HepG2 (cell line): ENCODE results near the gene NDE1. TPM values are rescaled to one million over a fixed set of nuclear protein-coding genes. Genes with fewer than 3 reads are reported as not detected.

Experiments used
- ATAC-seq: fragments of 200-7000 bp; cut with Tn5 transposase; 3 replicates; pipeline ENCODE4 v1.9.1; 2020; ENCODE audit warnings: mild to moderate bottlenecking, moderate library complexity
- BruUV-seq: library from RNA; stranded (reverse); fragments of 400-500 nt; replicated peaks from 2 replicates; lab custom pipeline; 2021; lab: Mats Ljungman, UMichigan
- CTCF ChIA-PET: fragments of 300-600 bp; formaldehyde crosslinking; extraction: SDS; loops from one replicate; lab custom pipeline; 2021; ENCODE audit warnings: low total read pairs, inconsistent platforms, low intra/inter-chr PET ratio; lab: Yijun Ruan, JAX
- POLR2A ChIA-PET: fragments of 350-600 bp; sonication (Branson Sonifier 250); formaldehyde crosslinking; loops from one replicate; lab custom pipeline; 2020; ENCODE audit warnings: antibody characterized with exemption, inconsistent platforms; lab: Yijun Ruan, JAX
- DNase-seq: peaks from one replicate; pipeline ENCODE4 v3.0.0-alpha.2; 2015; ENCODE audit warnings: low spot score
- FAIRE-seq: peaks from 3 replicates; lab custom pipeline; 2011; peaks lifted over from hg19 to GRCh38; lab: Jason Lieb, UNC
- H2AFZ ChIP-seq: one replicate; pipeline ENCODE4 v1.6.1; 2011; ENCODE audit warnings: low read length, inconsistent platforms
- H3K27ac ChIP-seq: fragments of 300-600 bp; 3 replicates; pipeline ENCODE4 v1.8.0; 2011; ENCODE audit warnings: mixed run types, mild to moderate bottlenecking, mixed read lengths, low read length, inconsistent platforms; ENCODE audit not compliant: insufficient read depth; ENCODE audit errors: extremely low read length
- H3K27me3 ChIP-seq, 2 experiments: fragments of 200-600 bp in 1 of 2; 2 replicates in 1 of 2; 3 replicates in 1 of 2; pipeline versions ENCODE4 v1.6.0 to v1.8.0; 2011; ENCODE audit warnings: low read length in 2 of 2, mild to moderate bottlenecking in 2 of 2, moderate library complexity in 2 of 2, inconsistent platforms in 1 of 2; ENCODE audit not compliant: insufficient read depth in 2 of 2, control insufficient read depth in 1 of 2
- H3K36me3 ChIP-seq, 2 experiments: fragments of 200-600 bp in 1 of 2; replicated peaks in 1 of 2; 2 replicates in 1 of 2; 3 replicates in 1 of 2; pipeline versions ENCODE4 v1.5.1 to v1.8.0; 2011; ENCODE audit warnings: low read length in 2 of 2, inconsistent platforms in 1 of 2; ENCODE audit not compliant: insufficient read depth in 2 of 2, control insufficient read depth in 1 of 2
- H3K4me1 ChIP-seq: 2 replicates; pipeline ENCODE4 v1.5.1; 2012; ENCODE audit warnings: low read length, inconsistent platforms; ENCODE audit not compliant: insufficient read depth
- H3K4me2 ChIP-seq: 2 replicates; pipeline ENCODE4 v1.6.0; 2011; ENCODE audit warnings: low read depth, low read length, inconsistent platforms
- H3K4me3 ChIP-seq, 3 experiments: fragments of 200-600 bp in 1 of 3; sonication (generic), shearing (Covaris generic) in 1 of 3; replicated peaks in 1 of 3; 2 replicates each; pipeline ENCODE4 v1.5.1; 2011 to 2016; ENCODE audit warnings: low read length in 3 of 3, inconsistent platforms in 2 of 3, low read depth in 2 of 3, mild to moderate bottlenecking in 2 of 3, control low read depth in 1 of 3, mixed read lengths in 1 of 3; ENCODE audit not compliant: insufficient read depth in 1 of 3
- H3K79me2 ChIP-seq: one replicate; pipeline ENCODE4 v1.6.1; 2011; ENCODE audit warnings: low read length, inconsistent platforms; ENCODE audit not compliant: insufficient read depth
- H3K9ac ChIP-seq: 2 replicates; pipeline ENCODE4 v1.6.0; 2011; ENCODE audit warnings: mild to moderate bottlenecking, low read depth, low read length, inconsistent platforms; ENCODE audit not compliant: insufficient read depth
- H3K9me3 ChIP-seq: 2 replicates; pipeline ENCODE4 v1.5.1; 2012; ENCODE audit warnings: mild to moderate bottlenecking, low read length
- H4K20me1 ChIP-seq: 2 replicates; pipeline ENCODE4 v1.6.0; 2011; ENCODE audit warnings: inconsistent platforms, mild to moderate bottlenecking, low read length, moderate library complexity; ENCODE audit not compliant: insufficient read depth
- ARID2 ChIP-seq: sonication (generic); formaldehyde crosslinking; IDR thresholded peaks from 2 replicates; pipeline ENCODE4 v1.8.1; 2022; ENCODE audit warnings: mild to moderate bottlenecking, missing genetic modification reagents, borderline replicate concordance
- EP300 ChIP-seq, 3 experiments: sonication (generic) in 1 of 3; formaldehyde crosslinking in 1 of 3; IDR thresholded peaks; 2 replicates each; pipeline versions ENCODE4 v1.5.1 to v1.6.1; 2011 to 2020; ENCODE audit warnings: low read depth in 2 of 3, low read length in 2 of 3, borderline replicate concordance in 1 of 3, improper control_type of control experiment in 1 of 3, mild to moderate bottlenecking in 1 of 3, missing genetic modification reagents in 1 of 3, moderate library complexity in 1 of 3
- EZH2 ChIP-seq: conservative IDR thresholded peaks from 2 replicates; pipeline ENCODE4 v1.6.1; 2012; ENCODE audit warnings: mild to moderate bottlenecking, low read depth, low read length, moderate library complexity
- HDAC2 ChIP-seq: sonication (generic); formaldehyde crosslinking; IDR thresholded peaks from 2 replicates; pipeline ENCODE4 v1.4.0; 2020; ENCODE audit warnings: missing genetic modification reagents
- MEIS2 ChIP-seq: sonication (generic); formaldehyde crosslinking; IDR thresholded peaks from 2 replicates; pipeline ENCODE4 v1.9.0; 2021; ENCODE audit warnings: mild to moderate bottlenecking, missing genetic modification reagents
- SOX13 ChIP-seq, 3 experiments: fragments of 450-650 bp in 1 of 3; sonication (generic) in 1 of 3; formaldehyde crosslinking in 1 of 3; IDR thresholded peaks in 2 of 3; conservative IDR thresholded peaks in 1 of 3; 2 replicates each; pipeline versions ENCODE4 v1.5.0 to v1.6.1; 2016 to 2020; ENCODE audit warnings: antibody characterized with exemption in 1 of 3, mild to moderate bottlenecking in 1 of 3, missing compliant biosample characterization in 1 of 3, missing genetic modification reagents in 1 of 3, moderate library complexity in 1 of 3
- ZBTB7B ChIP-seq: sonication (generic); formaldehyde crosslinking; IDR thresholded peaks from 2 replicates; pipeline ENCODE4 v1.4.0; 2020; ENCODE audit warnings: missing genetic modification reagents
- ZFP82 ChIP-seq: sonication (generic); formaldehyde crosslinking; IDR thresholded peaks from 2 replicates; pipeline ENCODE4 v1.5.1; 2020; ENCODE audit warnings: mild to moderate bottlenecking, missing genetic modification reagents, borderline replicate concordance
- ZFYVE20 ChIP-seq: sonication (generic); formaldehyde crosslinking; IDR thresholded peaks from 2 replicates; pipeline ENCODE4 v1.8.0; 2023; ENCODE audit warnings: low read depth, mild to moderate bottlenecking, moderate library complexity, missing genetic modification reagents, borderline replicate concordance
- ZNF12 ChIP-seq: sonication (generic); formaldehyde crosslinking; IDR thresholded peaks from 2 replicates; pipeline ENCODE4 v1.5.0; 2020; ENCODE audit warnings: missing genetic modification reagents
- ZNF33B ChIP-seq: sonication (generic); formaldehyde crosslinking; IDR thresholded peaks from 2 replicates; pipeline ENCODE4 v1.5.1; 2020; ENCODE audit warnings: mild to moderate bottlenecking, missing genetic modification reagents
- ZNF557 ChIP-seq: sonication (generic); formaldehyde crosslinking; IDR thresholded peaks from 2 replicates; pipeline ENCODE4 v1.4.0; 2020; ENCODE audit warnings: missing genetic modification reagents
- ZNF724P ChIP-seq: sonication (generic); formaldehyde crosslinking; IDR thresholded peaks from 2 replicates; pipeline ENCODE4 v1.8.0; 2022; ENCODE audit warnings: missing genetic modification reagents, borderline replicate concordance
- ZNF775 ChIP-seq: sonication (generic); formaldehyde crosslinking; IDR thresholded peaks from 2 replicates; pipeline ENCODE4 v1.4.0; 2020; ENCODE audit warnings: missing genetic modification reagents, mild to moderate bottlenecking, moderate library complexity, borderline replicate concordance
- ZNF841 ChIP-seq: sonication (generic); formaldehyde crosslinking; IDR thresholded peaks from 2 replicates; pipeline ENCODE4 v1.8.1; 2023; ENCODE audit warnings: missing genetic modification reagents, borderline replicate concordance
- WGBS: methylation state at CpG from one replicate; pipeline ENCODE4 v1.1.6; 2017; ENCODE audit warnings: low lambda C conversion rate; 5-methylcytosine and 5-hydroxymethylcytosine counted together
- in situ Hi-C: cut with HindIII; loops from 2 replicates; pipeline ENCODE4 v1.10.0; 2017; ENCODE audit warnings: low pct_unique_long_range_greater_than_20kb; ENCODE audit not compliant: extremely low pct_ligation_motif_present
- intact Hi-C: fragments of 100-400 bp; cut with micrococcal nuclease; formaldehyde crosslinking; loops from one replicate; pipeline ENCODE4 v1.10.0; 2022; ENCODE audit not compliant: unreplicated experiment
- polyA plus RNA-seq, 8 experiments: library from polyadenylated mRNA; depleted of rRNA in 3 of 8; stranded (reverse) in 7 of 8; unstranded in 1 of 8; fragments of >200 nt; fragmentation: Illumina TruSeq in 4 of 8; extraction: Trizol in 4 of 8; gene quantifications; 2 replicates each; pipeline versions ENCODE4 v1.2.1 to v1.2.3, GENCODE V29; 2011 to 2016; ENCODE audit warnings: low read depth in 4 of 8, missing spikeins in 1 of 8, mixed read lengths in 1 of 8; ENCODE audit not compliant: insufficient read depth in 1 of 8
- total RNA-seq, 5 experiments: library from RNA; depleted of rRNA; stranded (reverse); fragments of >200 nt; fragmentation: Illumina TruSeq; extraction: Trizol; gene quantifications; 2 replicates each; pipeline ENCODE4 v1.2.3, GENCODE V29; 2016; ENCODE audit warnings: low read depth in 1 of 5
- TF ChIP-seq, protein P1 (sequence below): sonication (generic); formaldehyde crosslinking; IDR thresholded peaks from 2 replicates; pipeline ENCODE4 v1.5.1; 2020; ENCODE audit warnings: mild to moderate bottlenecking, missing genetic modification reagents, moderate library complexity
- TF ChIP-seq, protein P2 (sequence below): sonication (generic); formaldehyde crosslinking; IDR thresholded peaks from 2 replicates; pipeline ENCODE4 v1.5.1; 2020; ENCODE audit warnings: missing genetic modification reagents, mild to moderate bottlenecking, borderline replicate concordance

Gene NDE1
- total and polyA plus RNA-seq, 2 of the 13 experiments (the other 11 are each of a cell fraction or from before 2014, with no cell fraction given) = 40.9 to 72.5 TPM

DNA sequence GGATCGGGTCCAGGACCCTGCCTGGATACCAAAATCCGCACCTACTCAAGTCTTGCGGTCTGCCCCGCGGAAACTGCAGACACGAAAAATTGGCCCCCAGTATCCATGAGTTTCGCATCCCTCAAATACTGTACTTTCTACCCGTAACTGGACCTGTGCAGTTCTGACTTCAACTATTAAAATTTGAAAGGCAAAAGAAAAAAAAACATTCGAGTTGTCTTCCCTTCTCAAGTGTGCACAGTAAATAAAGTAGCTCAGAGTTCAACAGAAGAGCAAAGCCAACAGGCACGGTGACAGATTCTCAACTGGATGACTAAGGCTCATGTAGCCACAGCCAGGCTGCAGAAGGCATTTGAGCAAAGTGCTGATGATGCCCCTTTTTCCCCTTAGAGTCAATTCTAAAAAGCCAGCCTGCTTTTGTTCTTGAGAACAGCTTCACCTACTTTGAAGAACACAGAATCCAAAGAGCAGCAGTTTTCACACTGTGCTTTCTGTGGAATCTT, 39.6 kb upstream of the NDE1 start:
- CTCF ChIA-PET = no interaction called here
- H3K4me1 ChIP-seq = peaks cover 83% of the 10 kb centered on the region
- peak overlapping the region; percentile 32 for H3K4me2 ChIP-seq
- peaks cover 22 to 34% of the 10 kb centered on the region in 2 experiments; a peak in 4 of 5 replicates for H3K36me3 ChIP-seq
- WGBS = 39% methylated on average over 10 of the region's 10 CpGs
- FAIRE-seq (peak; percentile 90), DNase-seq (peak; percentile 89), ATAC-seq (peak; percentile 84)
- BruUV-seq = no TSS peak
- in situ Hi-C loops (no loop called here), intact Hi-C loops (loop anchor here (2.0 kb wide), 1 partner anchor 32 kb away; the partner anchor contains the start of gene MARF1)
- POLR2A ChIA-PET = interaction anchor here (1.2 to 6.0 kb wide), 8 partner anchors 9 to 43 kb away, joined by 3 to 89 read pairs (median 8); partner anchors contain the start of gene MARF1
- no peaks in the 10 kb centered on the region for H3K79me2 ChIP-seq
- peak overlapping the region; percentile 27; the same call in 1 of the 2 replicates for H3K9ac ChIP-seq
- H3K27me3 ChIP-seq = no peaks in the 10 kb centered on the region
- H2AFZ ChIP-seq = no peak overlapping the region
- no peaks in the 10 kb centered on the region for H3K9me3 ChIP-seq
- no peak overlapping the region; a peak in 1 of 6 replicates for H3K4me3 ChIP-seq
- H3K27ac ChIP-seq = peak overlapping the region; percentile 58
- no peaks in the 10 kb centered on the region for H4K20me1 ChIP-seq
- TF ChIP-seq EZH2 (no peak), ZNF12 (CRISPR knock-in tag) (peak; percentile 69), ZNF775 (CRISPR knock-in tag) (0 out of 2 replicates have a peak, but pooled peaks have one; percentile 26), ZNF557 (CRISPR knock-in tag) (0 out of 2 replicates have a peak, but pooled peaks have one; percentile 27), HDAC2 (peak; percentile 80), ZBTB7B (peak; percentile 45), ARID2 (no peak), ZFYVE20 (CRISPR knock-in tag) (no peak), ZNF841 (CRISPR knock-in tag) (no peak), ZNF724P (no peak), ZNF33B (CRISPR knock-in tag) (peak; percentile 83; the same call in 1 of the 2 replicates), MEIS2 (peak; percentile 90), SOX13 (IDR thresholded peaks at IDR 0.05) (no peak), SOX13 (CRISPR knock-in tag; conservative IDR thresholded peaks at IDR 0.05 in 1 of 2, IDR thresholded peaks at IDR 0.05 in 1 of 2) (peak in 1 of 2 experiments; percentile 73; a peak in 2 of 4 replicates), ZFP82 (CRISPR knock-in tag) (no peak), EP300 (IDR thresholded peaks at IDR 0.05; ENCODE audit: low read depth in 2 of 2, low read length in 2 of 2) (peak; percentile 50 to 85; a peak in 2 of 4 replicates), EP300 (CRISPR knock-in tag; IDR thresholded peaks at IDR 0.05; ENCODE audit: borderline replicate concordance) (peak; percentile 61; the same call in 1 of the 2 replicates)
- TF ChIP-seq, protein P1, sequence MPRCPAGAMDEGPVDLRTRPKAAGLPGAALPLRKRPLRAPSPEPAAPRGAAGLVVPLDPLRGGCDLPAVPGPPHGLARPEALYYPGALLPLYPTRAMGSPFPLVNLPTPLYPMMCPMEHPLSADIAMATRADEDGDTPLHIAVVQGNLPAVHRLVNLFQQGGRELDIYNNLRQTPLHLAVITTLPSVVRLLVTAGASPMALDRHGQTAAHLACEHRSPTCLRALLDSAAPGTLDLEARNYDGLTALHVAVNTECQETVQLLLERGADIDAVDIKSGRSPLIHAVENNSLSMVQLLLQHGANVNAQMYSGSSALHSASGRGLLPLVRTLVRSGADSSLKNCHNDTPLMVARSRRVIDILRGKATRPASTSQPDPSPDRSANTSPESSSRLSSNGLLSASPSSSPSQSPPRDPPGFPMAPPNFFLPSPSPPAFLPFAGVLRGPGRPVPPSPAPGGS = 0 out of 2 replicates have a peak, but pooled peaks have one; percentile 57
- TF ChIP-seq, protein P2, sequence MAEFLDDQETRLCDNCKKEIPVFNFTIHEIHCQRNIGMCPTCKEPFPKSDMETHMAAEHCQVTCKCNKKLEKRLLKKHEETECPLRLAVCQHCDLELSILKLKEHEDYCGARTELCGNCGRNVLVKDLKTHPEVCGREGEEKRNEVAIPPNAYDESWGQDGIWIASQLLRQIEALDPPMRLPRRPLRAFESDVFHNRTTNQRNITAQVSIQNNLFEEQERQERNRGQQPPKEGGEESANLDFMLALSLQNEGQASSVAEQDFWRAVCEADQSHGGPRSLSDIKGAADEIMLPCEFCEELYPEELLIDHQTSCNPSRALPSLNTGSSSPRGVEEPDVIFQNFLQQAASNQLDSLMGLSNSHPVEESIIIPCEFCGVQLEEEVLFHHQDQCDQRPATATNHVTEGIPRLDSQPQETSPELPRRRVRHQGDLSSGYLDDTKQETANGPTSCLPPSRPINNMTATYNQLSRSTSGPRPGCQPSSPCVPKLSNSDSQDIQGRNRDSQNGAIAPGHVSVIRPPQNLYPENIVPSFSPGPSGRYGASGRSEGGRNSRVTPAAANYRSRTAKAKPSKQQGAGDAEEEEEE (CRISPR knock-in tag) = no peak
